Anterior cingulate cortex (tissue), 58 donors: Measurements from ENCODE around the gene FOLR3.
"Not testable (repeated sequence)": the region's sequence is repeated elsewhere in the genome, so short reads cannot be mapped to it uniquely, and the experiment has no call there.

Experiments
- DNase-seq, 58 donors: peaks; one replicate each; lab custom pipeline; 2025; lab: John Stamatoyannopoulos, UW

Gene FOLR3

GRCh38 chr11:72122607-72123006 is 12.9 kb upstream of the FOLR3 start:
- DNase-seq: no peak

- no peak for DNase-seq
Observed at GRCh38 chr11:72123117-72123653, 12.3 kb upstream of the FOLR3 start.

GRCh38 chr11:72124046-72124445 is 11.5 kb upstream of the FOLR3 start:
- DNase-seq: no peak

- no peak for DNase-seq
Observed at GRCh38 chr11:72125956-72126355, 9.6 kb upstream of the FOLR3 start.

- DNase-seq: no peak
Observed at GRCh38 chr11:72127923-72128322, 7.6 kb upstream of the FOLR3 start.

- DNase-seq: no peak
Observed at GRCh38 chr11:72129381-72129780, 6.1 kb upstream of the FOLR3 start.

GRCh38 chr11:72132646-72133045 is 2.9 kb upstream of the FOLR3 start:
- no peak for DNase-seq

- no peak for DNase-seq
Observed at GRCh38 chr11:72135891-72136683, 562 bp downstream of the FOLR3 start.

- no peak for DNase-seq
Observed at GRCh38 chr11:72136684-72137262, 1.2 kb downstream of the FOLR3 start.

GRCh38 chr11:72138821-72139390 is 3.4 kb downstream of the FOLR3 start:
- no peak for DNase-seq

- DNase-seq: no peak
Observed at GRCh38 chr11:72139500-72139899, 4.0 kb downstream of the FOLR3 start.

- no peak for DNase-seq
Observed at GRCh38 chr11:72140661-72141060, 5.1 kb downstream of the FOLR3 start.

- no peak for DNase-seq
Observed at GRCh38 chr11:72141066-72141465, 5.5 kb downstream of the FOLR3 start.

GRCh38 chr11:72142086-72142485 is 6.6 kb downstream of the FOLR3 start:
- not testable (repeated sequence) for DNase-seq

GRCh38 chr11:72142543-72142942 is 7.0 kb downstream of the FOLR3 start:
- DNase-seq: not testable (repeated sequence)

GRCh38 chr11:72144807-72145565 is 9.5 kb downstream of the FOLR3 start:
- DNase-seq: no peak

GRCh38 chr11:72146625-72147024 is 11.1 kb downstream of the FOLR3 start:
- no peak for DNase-seq

- no peak for DNase-seq
Observed at GRCh38 chr11:72150882-72151281, 15.4 kb downstream of the FOLR3 start.

GRCh38 chr11:72153874-72154273 is 18.3 kb downstream of the FOLR3 start:
- not testable (repeated sequence) for DNase-seq

- no peak for DNase-seq
Observed at GRCh38 chr11:72154816-72155215, 19.3 kb downstream of the FOLR3 start.

GRCh38 chr11:72155751-72156150 is 20.2 kb downstream of the FOLR3 start:
- DNase-seq: no peak
